Stimulated activated CD8-positive, alpha-beta memory T cell treated with anti-CD3 and anti-CD28 coated beads, Interleukin-7, amount 100 ng/mL, for 24 hours (primary cell): ENCODE results near the gene CORO2B.

Source experiments
- DNase-seq: peaks from one replicate; pipeline ENCODE4 v3.0.0-alpha.2; 2020; ENCODE audit warnings: low read depth

CORO2B gene

DNA sequence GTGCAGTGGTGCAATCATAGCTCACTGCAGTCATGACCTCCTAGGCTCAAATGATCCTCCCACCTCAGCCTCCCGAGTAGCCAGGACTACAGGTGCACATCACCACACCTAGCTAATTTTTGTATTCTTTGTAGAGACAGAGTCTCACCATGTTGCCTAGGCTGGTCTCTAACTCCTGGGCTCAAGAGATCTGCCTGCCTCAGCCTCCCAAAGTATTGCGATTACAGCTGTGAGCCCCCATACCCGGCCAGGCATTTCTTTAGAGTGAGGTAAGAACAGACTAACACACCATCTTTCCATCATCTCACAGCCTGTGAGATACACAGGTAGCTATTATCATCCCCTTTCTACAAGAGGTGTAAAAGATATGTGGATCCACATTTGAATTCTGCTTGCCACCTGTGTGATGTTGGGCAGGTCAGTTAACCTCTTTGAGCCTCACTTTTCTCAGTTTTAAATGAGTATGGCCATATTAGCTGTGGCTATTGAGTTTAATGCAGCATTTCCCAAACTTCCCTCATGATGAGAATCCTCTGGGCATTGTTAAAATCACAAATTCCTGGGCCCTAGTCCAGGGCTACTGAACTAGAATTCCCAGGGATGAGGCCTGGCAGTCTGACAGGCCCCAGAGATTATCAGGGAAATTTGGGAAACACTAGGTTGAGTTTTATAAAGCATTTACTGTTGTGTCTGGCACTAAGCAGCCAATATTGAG lies 195.9 kb downstream of the CORO2B start:
- DNase-seq: no peak

DNA sequence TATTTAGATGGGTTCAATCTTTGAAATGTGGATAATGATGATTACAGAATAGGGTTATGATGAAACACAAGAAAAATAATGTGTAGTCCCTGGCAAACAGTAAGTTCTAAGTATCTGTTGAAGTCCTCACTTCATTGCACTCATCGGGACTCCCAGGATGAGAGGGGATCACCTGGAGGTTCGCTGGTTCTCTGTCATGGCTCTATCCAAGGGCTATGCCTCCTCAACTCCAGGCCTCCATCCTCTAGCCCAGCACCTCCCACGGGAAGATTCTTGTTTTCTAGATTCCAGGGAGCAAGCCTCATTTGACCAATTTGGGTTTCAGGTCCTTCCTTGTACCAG lies 196.4 kb downstream of the CORO2B start:
- no peak for DNase-seq

DNA sequence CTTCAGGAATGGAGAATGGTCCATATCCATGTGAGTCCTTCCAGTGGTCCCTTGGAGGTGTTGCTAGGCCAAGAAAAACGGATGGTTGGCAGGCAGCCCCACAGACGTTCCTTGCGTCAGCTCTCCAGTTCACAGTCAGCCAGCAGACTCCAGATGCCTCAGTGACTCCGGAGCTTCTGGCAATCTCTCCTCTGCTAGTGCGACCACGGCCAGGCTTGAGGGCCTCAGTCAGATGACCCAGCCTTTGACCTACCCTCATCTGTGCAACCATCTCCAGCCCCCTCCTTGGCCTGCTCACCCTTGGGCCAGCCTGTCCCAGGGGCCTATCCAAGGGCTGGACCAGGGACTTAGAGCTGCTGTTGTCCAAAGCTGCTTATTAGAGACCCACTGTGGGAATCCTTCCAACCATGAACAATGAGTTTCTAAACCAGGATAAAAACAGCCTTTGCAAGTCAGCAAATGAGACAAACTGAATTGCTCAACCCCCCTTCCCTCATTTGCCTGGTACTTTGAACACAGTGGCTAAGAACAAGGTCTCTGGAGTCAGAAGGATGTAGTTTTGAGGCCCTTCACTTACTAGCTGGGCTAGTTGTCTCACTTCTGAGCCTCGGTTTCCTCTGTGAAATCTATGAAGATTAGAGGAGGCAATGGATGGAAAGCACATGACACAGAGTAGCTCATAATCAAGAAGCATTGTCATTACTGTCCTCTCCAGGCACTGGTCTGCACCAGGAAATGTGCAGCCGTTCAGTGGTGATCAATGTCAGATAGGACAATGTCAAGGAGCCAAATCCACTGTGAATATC lies 197.1 kb downstream of the CORO2B start:
- no peak for DNase-seq

DNA sequence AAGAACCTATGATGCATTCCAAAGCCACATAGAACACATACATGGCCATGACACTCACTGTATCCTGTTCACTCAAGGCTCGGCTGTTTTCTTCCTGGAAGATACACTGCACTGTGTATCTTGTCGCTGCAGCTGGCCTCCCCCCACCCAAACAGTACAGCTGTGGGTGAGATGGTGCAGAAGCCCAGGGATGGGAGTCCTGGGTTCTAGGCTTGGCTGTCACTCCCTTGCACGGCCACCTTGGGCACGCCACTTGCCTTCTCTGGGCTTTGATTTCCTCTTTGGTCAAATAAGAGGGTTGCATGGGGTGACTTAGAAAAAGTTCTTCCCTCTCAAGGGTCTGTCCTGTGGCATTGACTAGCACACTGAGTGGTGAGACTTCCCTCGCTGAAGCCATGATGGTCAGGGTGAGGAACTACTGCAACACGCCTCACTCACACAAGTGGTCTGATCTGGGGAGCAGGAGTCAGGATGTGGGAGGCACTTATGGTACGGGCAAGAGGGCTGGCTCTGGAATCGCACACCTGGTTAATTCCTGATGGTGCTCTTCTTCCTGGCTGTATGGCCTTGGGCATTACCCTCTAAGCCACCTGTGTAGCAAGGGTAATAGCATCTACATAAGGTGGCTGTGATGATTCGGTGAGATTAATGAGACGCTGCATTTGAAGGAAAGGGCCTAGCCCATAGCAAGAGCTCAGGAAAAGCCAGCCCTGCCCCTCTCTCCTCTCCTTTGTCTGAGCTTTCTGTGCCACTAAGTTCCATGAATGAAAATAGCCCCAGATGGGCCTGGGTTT lies 197.9 kb downstream of the CORO2B start:
- DNase-seq: no peak
